Neural progenitor cell (in vitro differentiated cells): ENCODE results near the gene TRAF5.

Source experiments
- CTCF ChIP-seq: fragments of 200-600 bp; sonication (generic); IDR thresholded peaks from 2 replicates; pipeline ENCODE4 v1.5.1; 2017; ENCODE audit warnings: antibody characterized with exemption, mild to moderate bottlenecking
- EZH2 ChIP-seq: fragments of 200-600 bp; sonication (generic); IDR thresholded peaks from 2 replicates; pipeline ENCODE4 v1.6.1; 2017; ENCODE audit warnings: antibody characterized with exemption, mild to moderate bottlenecking, moderate library complexity
- EZH2phosphoT487 ChIP-seq: fragments of 200-600 bp; sonication (generic); IDR thresholded peaks from 2 replicates; pipeline ENCODE4 v1.6.1; 2017; ENCODE audit warnings: antibody characterized with exemption

DNA sequence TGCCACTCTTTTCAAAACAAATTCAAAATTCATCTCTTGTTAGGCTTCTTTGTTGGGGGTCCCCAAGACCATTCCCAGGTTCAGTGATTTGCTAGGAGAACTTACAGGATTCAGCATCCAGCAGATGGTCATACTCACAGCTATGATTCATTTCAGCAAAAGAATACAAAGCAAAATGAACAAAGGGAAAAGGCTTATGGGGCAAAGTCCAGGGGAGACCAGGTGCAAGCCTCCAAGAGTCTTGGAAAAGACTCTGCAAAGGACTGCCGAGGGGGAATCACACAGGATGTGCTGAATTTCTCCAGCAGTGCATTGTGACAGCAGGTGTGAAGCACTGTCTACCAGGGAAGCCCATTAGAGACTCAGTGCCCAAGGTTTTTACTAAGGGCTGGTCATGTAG lies 7.3 kb downstream of the TRAF5 start:
- TF ChIP-seq CTCF (no peak), EZH2phosphoT487 (no peak), EZH2 (no peak)
